ENCODE data around the gene ZNF783. TPM values are rescaled to one million over a fixed set of nuclear protein-coding genes. Genes with fewer than 3 reads are reported as not detected.
"Not testable (repeated sequence)": the region's sequence is repeated elsewhere in the genome, so short reads cannot be mapped to it uniquely, and the experiment has no call there.

Gene ZNF783
- total RNA-seq, 1 experiment from 2014 or later: 10.8 TPM

DNA sequence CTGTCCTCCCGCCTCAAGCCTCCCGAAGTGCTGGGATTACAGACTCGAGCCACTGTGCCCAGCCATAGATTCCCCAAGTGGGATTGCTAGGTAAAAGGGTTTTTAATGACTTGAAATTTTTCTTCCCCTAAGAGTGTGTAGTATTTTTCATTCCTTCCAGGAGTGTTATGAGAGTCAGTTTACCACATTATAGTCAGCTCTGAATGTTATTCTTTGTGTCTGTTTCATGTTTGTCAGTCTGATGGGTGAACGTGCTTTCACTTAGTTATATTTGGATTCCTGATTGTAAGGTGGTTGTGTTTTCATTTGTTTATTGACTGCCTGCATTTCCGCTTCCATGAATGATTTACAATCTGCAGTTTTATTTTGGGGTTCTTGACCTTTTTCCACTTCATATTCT is 16.3 kb upstream of the ZNF783 start:
- TF ChIP-seq, protein P1, sequence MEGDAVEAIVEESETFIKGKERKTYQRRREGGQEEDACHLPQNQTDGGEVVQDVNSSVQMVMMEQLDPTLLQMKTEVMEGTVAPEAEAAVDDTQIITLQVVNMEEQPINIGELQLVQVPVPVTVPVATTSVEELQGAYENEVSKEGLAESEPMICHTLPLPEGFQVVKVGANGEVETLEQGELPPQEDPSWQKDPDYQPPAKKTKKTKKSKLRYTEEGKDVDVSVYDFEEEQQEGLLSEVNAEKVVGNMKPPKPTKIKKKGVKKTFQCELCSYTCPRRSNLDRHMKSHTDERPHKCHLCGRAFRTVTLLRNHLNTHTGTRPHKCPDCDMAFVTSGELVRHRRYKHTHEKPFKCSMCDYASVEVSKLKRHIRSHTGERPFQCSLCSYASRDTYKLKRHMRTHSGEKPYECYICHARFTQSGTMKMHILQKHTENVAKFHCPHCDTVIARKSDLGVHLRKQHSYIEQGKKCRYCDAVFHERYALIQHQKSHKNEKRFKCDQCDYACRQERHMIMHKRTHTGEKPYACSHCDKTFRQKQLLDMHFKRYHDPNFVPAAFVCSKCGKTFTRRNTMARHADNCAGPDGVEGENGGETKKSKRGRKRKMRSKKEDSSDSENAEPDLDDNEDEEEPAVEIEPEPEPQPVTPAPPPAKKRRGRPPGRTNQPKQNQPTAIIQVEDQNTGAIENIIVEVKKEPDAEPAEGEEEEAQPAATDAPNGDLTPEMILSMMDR (conservative IDR thresholded peaks at IDR 0.05; ENCODE audit: low read depth, low read length): no peak
- TF ChIP-seq EZH2 (IDR thresholded peaks at IDR 0.05; ENCODE audit: borderline replicate concordance, low read depth, low read length, poor library complexity, severe bottlenecking): no peak
- BruUV-seq (replicated peaks): no TSS peak
- intact Hi-C loops (cut with micrococcal nuclease; ENCODE audit: unreplicated experiment): no loop called here
- H3K27ac ChIP-seq (ENCODE audit: low read depth, low read length, poor library complexity, severe bottlenecking): no peak overlapping the region
- POLR2A ChIA-PET (ENCODE audit: low non-redundant PET): no interaction called here
- DNase-seq (ENCODE audit: low spot score): no peak
- CTCF ChIA-PET: no interaction called here
- H3K4me3 ChIP-seq (ENCODE audit: low read depth, low read length, poor library complexity, severe bottlenecking): no peak overlapping the region
- H3K4me1 ChIP-seq (ENCODE audit: insufficient read depth, low read length, poor library complexity, severe bottlenecking): no peaks in the 10 kb centered on the region
- H3K27me3 ChIP-seq (replicated peaks; ENCODE audit: insufficient read depth, low read depth, low read length, poor library complexity): no peaks in the 10 kb centered on the region
- H3K9me3 ChIP-seq (ENCODE audit: low read depth, low read length, poor library complexity, severe bottlenecking): peaks cover 8% of the 10 kb centered on the region
- no peaks in the 10 kb centered on the region for H3K36me3 ChIP-seq (ENCODE audit: insufficient read depth, low read length, poor library complexity, severe bottlenecking)

DNA sequence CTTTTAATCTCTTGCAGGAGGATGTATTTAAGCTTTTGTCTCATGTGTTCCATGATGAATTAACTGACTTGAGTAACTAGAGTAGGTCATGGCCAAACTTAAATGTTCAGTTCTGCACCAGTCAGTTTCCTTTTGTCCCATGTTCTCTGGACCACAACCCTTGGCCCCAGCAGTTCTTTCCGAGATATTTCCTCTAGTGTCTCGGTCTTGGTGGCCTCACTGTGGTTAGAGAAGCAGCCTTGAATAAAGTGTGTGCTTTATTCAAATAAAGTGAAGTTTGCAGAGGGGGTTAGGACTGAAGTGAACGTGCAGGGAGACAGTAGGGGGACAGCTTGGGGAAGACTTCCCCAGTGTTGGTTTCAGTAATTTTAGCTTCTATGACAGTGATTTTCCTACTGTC is 13.2 kb upstream of the ZNF783 start:
- Histone ChIP-seq H3K27ac (ENCODE audit: low read depth, low read length, poor library complexity, severe bottlenecking) (no peak overlapping the region), H3K36me3 (ENCODE audit: insufficient read depth, low read length, poor library complexity, severe bottlenecking) (peaks cover 17% of the 10 kb centered on the region), H3K27me3 (replicated peaks; ENCODE audit: insufficient read depth, low read depth, low read length, poor library complexity) (no peaks in the 10 kb centered on the region), H3K4me1 (ENCODE audit: insufficient read depth, low read length, poor library complexity, severe bottlenecking) (no peaks in the 10 kb centered on the region), H3K9me3 (ENCODE audit: low read depth, low read length, poor library complexity, severe bottlenecking) (no peaks in the 10 kb centered on the region), H3K4me3 (ENCODE audit: low read depth, low read length, poor library complexity, severe bottlenecking) (no peak overlapping the region)
- TF ChIP-seq EZH2 (IDR thresholded peaks at IDR 0.05; ENCODE audit: borderline replicate concordance, low read depth, low read length, poor library complexity, severe bottlenecking): no peak
- TF ChIP-seq, protein P1 (conservative IDR thresholded peaks at IDR 0.05; ENCODE audit: low read depth, low read length): no peak
- ChIA-PET POLR2A (ENCODE audit: low non-redundant PET) (no interaction called here), CTCF (no interaction called here)
- intact Hi-C loops (cut with micrococcal nuclease; ENCODE audit: unreplicated experiment): no loop called here
- DNase-seq (ENCODE audit: low spot score): no peak
- no TSS peak for BruUV-seq (replicated peaks)

GRCh38 chr7:149250151-149250550 is 11.8 kb upstream of the ZNF783 start:
- CTCF ChIA-PET; intact Hi-C loops (cut with micrococcal nuclease; ENCODE audit: unreplicated experiment); H3K4me1 ChIP-seq (ENCODE audit: insufficient read depth, low read length, poor library complexity, severe bottlenecking); H3K4me3 ChIP-seq (ENCODE audit: low read depth, low read length, poor library complexity, severe bottlenecking); H3K9me3 ChIP-seq (ENCODE audit: low read depth, low read length, poor library complexity, severe bottlenecking); H3K27me3 ChIP-seq (replicated peaks; ENCODE audit: insufficient read depth, low read depth, low read length, poor library complexity); POLR2A ChIA-PET (ENCODE audit: low non-redundant PET); DNase-seq (ENCODE audit: low spot score); BruUV-seq (replicated peaks); H3K27ac ChIP-seq (ENCODE audit: low read depth, low read length, poor library complexity, severe bottlenecking): not testable (repeated sequence)
- H3K36me3 ChIP-seq (ENCODE audit: insufficient read depth, low read length, poor library complexity, severe bottlenecking): peaks cover 29% of the 10 kb centered on the region

DNA sequence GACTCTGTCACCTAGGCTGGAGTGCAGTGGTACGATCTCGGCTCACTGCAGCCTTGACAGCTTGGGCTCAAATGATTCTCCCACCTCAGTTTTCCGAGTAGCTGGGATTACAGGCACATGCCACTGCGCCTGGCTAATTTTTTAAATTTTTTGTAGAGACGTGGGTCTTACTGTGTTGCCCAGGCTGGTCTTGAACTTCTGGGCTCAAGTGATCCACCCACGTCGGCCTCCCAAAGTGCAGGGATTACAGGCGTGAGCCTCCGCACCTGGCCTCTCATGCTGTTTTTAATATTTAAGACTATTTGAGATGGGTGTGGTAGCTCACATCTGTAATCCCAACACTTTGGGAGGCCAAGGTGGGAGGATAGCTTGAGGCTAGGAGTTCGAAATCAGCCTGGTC is 10.5 kb upstream of the ZNF783 start:
- POLR2A ChIA-PET (ENCODE audit: low non-redundant PET); H3K4me3 ChIP-seq (ENCODE audit: low read depth, low read length, poor library complexity, severe bottlenecking); DNase-seq (ENCODE audit: low spot score); H3K27me3 ChIP-seq (replicated peaks; ENCODE audit: insufficient read depth, low read depth, low read length, poor library complexity); CTCF ChIA-PET; H3K27ac ChIP-seq (ENCODE audit: low read depth, low read length, poor library complexity, severe bottlenecking); H3K4me1 ChIP-seq (ENCODE audit: insufficient read depth, low read length, poor library complexity, severe bottlenecking); intact Hi-C loops (cut with micrococcal nuclease; ENCODE audit: unreplicated experiment); H3K9me3 ChIP-seq (ENCODE audit: low read depth, low read length, poor library complexity, severe bottlenecking); BruUV-seq (replicated peaks): not testable (repeated sequence)
- peaks cover 29% of the 10 kb centered on the region for H3K36me3 ChIP-seq (ENCODE audit: insufficient read depth, low read length, poor library complexity, severe bottlenecking)
